ENCODE data around the gene ATRN. TPM values are rescaled to one million over a fixed set of nuclear protein-coding genes. Genes with fewer than 3 reads are reported as not detected.

The ATRN gene
- total RNA-seq, 3 donors from 2014 or later (not counting 1 experiment from before 2014, with no cell fraction given), result 16.1 to 21.8 (median 19.3) TPM

DNA sequence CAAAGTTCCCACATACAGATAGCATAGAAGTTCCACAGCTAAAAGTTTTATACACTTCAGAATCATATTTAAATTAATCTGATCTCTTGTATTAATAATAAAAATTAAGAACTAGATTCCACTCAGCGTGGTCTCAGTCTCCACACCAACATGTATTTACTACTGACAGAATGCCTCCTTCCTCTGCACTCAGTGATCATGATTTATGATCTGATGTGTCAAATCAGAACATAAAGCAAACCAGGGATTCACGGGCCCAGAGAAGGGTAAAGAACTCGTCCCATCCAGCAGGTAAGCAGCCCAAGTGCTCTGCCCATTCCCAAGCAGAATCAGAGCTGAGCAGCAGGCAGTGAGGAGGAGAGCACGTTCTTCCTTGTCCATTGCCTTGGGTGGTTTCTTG, 14.2 kb upstream of the ATRN start:
- no peaks in the 10 kb centered on the region for H3K9me3 Mint-ChIP-seq
- WGBS (ENCODE audit: insufficient coverage), result 74% methylated on average over 4 of the region's 4 CpGs
- peaks cover 11 to 15% of the 10 kb centered on the region in 2 donors for H3K27me3 Mint-ChIP-seq (ENCODE audit: low read depth in 2 of 2)
- no peak for TF ChIP-seq CTCF (IDR thresholded peaks at IDR 0.05)
- no peak overlapping the region for H3K4me3 Mint-ChIP-seq
- H3K27me3 ChIP-seq (ENCODE audit: control insufficient read depth, insufficient read depth, low read length), result no peaks in the 10 kb centered on the region
- no peaks in the 10 kb centered on the region for H3K4me1 ChIP-seq (ENCODE audit: control insufficient read depth, insufficient read depth, low read length)
- H3K4me3 ChIP-seq (ENCODE audit: low read length), result no peak overlapping the region
- ATAC-seq, result no peak
- intact Hi-C loops (cut with micrococcal nuclease), result no loop called here
- no peaks in the 10 kb centered on the region for H3K4me1 Mint-ChIP-seq
- H3K9me3 ChIP-seq (ENCODE audit: control insufficient read depth, insufficient read depth, low read length), result no peaks in the 10 kb centered on the region
- no peaks in the 10 kb centered on the region for H3K36me3 Mint-ChIP-seq
- H3K27ac Mint-ChIP-seq, result no peak overlapping the region
- no peak for DNase-seq
- H3K36me3 ChIP-seq (ENCODE audit: control insufficient read depth, insufficient read depth, low read length), result no peaks in the 10 kb centered on the region
- H3K27ac ChIP-seq (ENCODE audit: low read length), result no peak overlapping the region

GRCh38 chr20:3459881-3460307, 10.9 kb upstream of the ATRN start:
- H3K4me1 ChIP-seq (ENCODE audit: control insufficient read depth, insufficient read depth, low read length), result no peaks in the 10 kb centered on the region
- Mint-ChIP-seq H3K9me3 (no peaks in the 10 kb centered on the region), H3K27me3 (ENCODE audit: low read depth in 2 of 2) (peaks cover 9 to 12% of the 10 kb centered on the region in 2 donors), H3K27ac (no peak overlapping the region), H3K4me3 (no peak overlapping the region), H3K36me3 (no peaks in the 10 kb centered on the region), H3K4me1 (no peaks in the 10 kb centered on the region)
- H3K27me3 ChIP-seq (ENCODE audit: control insufficient read depth, insufficient read depth, low read length), result no peaks in the 10 kb centered on the region
- ATAC-seq (no peak), DNase-seq (no peak)
- H3K27ac ChIP-seq (ENCODE audit: low read length), result no peak overlapping the region
- WGBS (ENCODE audit: insufficient coverage), result 78% methylated on average over 1 of the region's 1 CpG
- no peak for TF ChIP-seq CTCF (IDR thresholded peaks at IDR 0.05)
- H3K9me3 ChIP-seq (ENCODE audit: control insufficient read depth, insufficient read depth, low read length), result no peaks in the 10 kb centered on the region
- H3K36me3 ChIP-seq (ENCODE audit: control insufficient read depth, insufficient read depth, low read length), result no peaks in the 10 kb centered on the region
- no peak overlapping the region for H3K4me3 ChIP-seq (ENCODE audit: low read length)
- intact Hi-C loops (cut with micrococcal nuclease), result no loop called here

GRCh38 chr20:3461211-3461771, 9.5 kb upstream of the ATRN start:
- intact Hi-C loops (cut with micrococcal nuclease), result no loop called here
- no peak for ATAC-seq
- H3K27ac Mint-ChIP-seq, result no peak overlapping the region

More at GRCh38 chr20:3461211-3461771, 9.5 kb upstream of the ATRN start:
- H3K4me3 Mint-ChIP-seq, result no peak overlapping the region
- H3K27me3 Mint-ChIP-seq (ENCODE audit: low read depth in 2 of 2), result peaks cover 17 to 20% of the 10 kb centered on the region in 2 donors
- no peaks in the 10 kb centered on the region for H3K4me1 Mint-ChIP-seq
- Histone ChIP-seq H3K27me3 (ENCODE audit: control insufficient read depth, insufficient read depth, low read length) (no peaks in the 10 kb centered on the region), H3K36me3 (ENCODE audit: control insufficient read depth, insufficient read depth, low read length) (no peaks in the 10 kb centered on the region), H3K4me1 (ENCODE audit: control insufficient read depth, insufficient read depth, low read length) (no peaks in the 10 kb centered on the region), H3K9me3 (ENCODE audit: control insufficient read depth, insufficient read depth, low read length) (no peaks in the 10 kb centered on the region), H3K27ac (ENCODE audit: low read length) (no peak overlapping the region), H3K4me3 (ENCODE audit: low read length) (no peak overlapping the region)
- 82% methylated on average over 11 of the region's 12 CpGs for WGBS (ENCODE audit: insufficient coverage)
- H3K36me3 Mint-ChIP-seq, result no peaks in the 10 kb centered on the region
- no peak for TF ChIP-seq CTCF (IDR thresholded peaks at IDR 0.05)
- no peak for DNase-seq
- no peaks in the 10 kb centered on the region for H3K9me3 Mint-ChIP-seq
